Measurements from ENCODE around the gene ADAM23. TPM values are rescaled to one million over a fixed set of nuclear protein-coding genes. Genes with fewer than 3 reads are reported as not detected.

Gene ADAM23
- total RNA-seq, 4 donors from 2014 or later: 0.24 to 1.8 (median 0.52) TPM

DNA sequence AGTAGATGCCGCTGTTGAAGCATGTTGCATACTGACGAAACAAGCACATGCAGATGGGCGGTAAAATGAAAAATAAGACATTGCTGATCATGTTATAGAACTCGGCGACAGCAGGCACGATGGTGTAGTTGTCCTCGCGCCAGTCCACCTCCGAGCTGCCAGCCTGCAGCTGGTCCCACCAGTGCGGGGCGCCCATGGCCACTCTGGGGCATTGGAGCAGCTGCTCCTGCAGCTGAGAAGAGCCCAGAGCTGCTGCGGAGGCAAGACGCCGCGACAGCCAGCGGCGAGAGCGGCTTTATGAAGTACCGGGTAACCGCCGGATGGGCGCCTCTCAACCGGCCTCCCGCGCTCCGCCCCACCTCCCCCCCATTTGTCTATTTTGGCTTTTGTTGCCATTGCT is 32.6 kb upstream of the ADAM23 start:
- no peak overlapping the region for H3K4me3 ChIP-seq
- TF ChIP-seq, protein P1, sequence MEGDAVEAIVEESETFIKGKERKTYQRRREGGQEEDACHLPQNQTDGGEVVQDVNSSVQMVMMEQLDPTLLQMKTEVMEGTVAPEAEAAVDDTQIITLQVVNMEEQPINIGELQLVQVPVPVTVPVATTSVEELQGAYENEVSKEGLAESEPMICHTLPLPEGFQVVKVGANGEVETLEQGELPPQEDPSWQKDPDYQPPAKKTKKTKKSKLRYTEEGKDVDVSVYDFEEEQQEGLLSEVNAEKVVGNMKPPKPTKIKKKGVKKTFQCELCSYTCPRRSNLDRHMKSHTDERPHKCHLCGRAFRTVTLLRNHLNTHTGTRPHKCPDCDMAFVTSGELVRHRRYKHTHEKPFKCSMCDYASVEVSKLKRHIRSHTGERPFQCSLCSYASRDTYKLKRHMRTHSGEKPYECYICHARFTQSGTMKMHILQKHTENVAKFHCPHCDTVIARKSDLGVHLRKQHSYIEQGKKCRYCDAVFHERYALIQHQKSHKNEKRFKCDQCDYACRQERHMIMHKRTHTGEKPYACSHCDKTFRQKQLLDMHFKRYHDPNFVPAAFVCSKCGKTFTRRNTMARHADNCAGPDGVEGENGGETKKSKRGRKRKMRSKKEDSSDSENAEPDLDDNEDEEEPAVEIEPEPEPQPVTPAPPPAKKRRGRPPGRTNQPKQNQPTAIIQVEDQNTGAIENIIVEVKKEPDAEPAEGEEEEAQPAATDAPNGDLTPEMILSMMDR (IDR thresholded peaks at IDR 0.05): no peak
- no peak for TF ChIP-seq EP300 (IDR thresholded peaks at IDR 0.05)
- no peak for TF ChIP-seq POLR2A (IDR thresholded peaks at IDR 0.05)
- no peak for TF ChIP-seq POLR2AphosphoS5 (IDR thresholded peaks at IDR 0.05)

DNA sequence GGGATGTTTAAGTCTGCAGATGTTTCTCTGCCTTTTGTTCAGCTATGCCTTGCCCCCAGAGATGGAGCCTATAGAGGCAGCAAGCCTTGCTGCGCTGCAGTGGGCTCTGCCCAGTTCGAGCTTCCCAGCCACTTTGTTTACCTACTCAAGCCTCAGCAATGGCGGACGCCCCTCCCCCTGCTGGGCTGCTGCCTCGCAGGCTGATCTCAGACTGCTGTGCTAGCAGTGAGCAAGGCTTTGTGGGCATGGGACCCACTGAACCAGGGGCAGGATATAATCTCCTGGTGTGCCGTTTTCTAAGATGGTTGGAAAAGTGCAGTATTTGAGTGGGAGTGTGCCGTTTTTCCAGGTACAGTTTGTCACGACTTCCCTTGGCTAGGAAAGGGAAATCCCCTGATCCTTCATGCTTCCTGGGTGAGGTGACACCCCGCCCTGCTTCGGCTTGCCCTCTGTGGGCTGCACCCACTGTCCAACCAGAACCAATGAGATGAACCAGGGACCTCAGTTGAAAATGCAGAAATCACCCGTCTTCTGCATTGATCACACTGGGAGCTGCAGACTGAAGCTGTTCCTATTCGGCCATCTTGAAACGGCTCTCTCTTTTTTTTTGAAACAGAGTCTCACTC is 27.6 kb upstream of the ADAM23 start:
- H3K27me3 ChIP-seq: no peaks in the 10 kb centered on the region
- no peak overlapping the region for H3K4me3 ChIP-seq
- DNase-seq (ENCODE audit: low spot score in 2 of 2): no peak
- 87% methylated on average over 12 of the region's 13 CpGs for WGBS
- no peak overlapping the region for H3K27ac ChIP-seq
- H3K9me3 ChIP-seq: no peaks in the 10 kb centered on the region
- no peaks in the 10 kb centered on the region for H3K36me3 ChIP-seq
- no peak for TF ChIP-seq EP300 (IDR thresholded peaks at IDR 0.05)
- TF ChIP-seq POLR2A (IDR thresholded peaks at IDR 0.05): no peak
- no peak for TF ChIP-seq POLR2AphosphoS5 (IDR thresholded peaks at IDR 0.05)
- TF ChIP-seq, protein P1 (IDR thresholded peaks at IDR 0.05): no peak
- H3K4me1 ChIP-seq: no peaks in the 10 kb centered on the region

More for the DNA sequence above, 32.6 kb upstream of the ADAM23 start:
- Histone ChIP-seq H3K9me3 (no peaks in the 10 kb centered on the region), H3K27ac (no peak overlapping the region), H3K4me1 (no peaks in the 10 kb centered on the region), H3K27me3 (no peaks in the 10 kb centered on the region), H3K36me3 (no peaks in the 10 kb centered on the region)
- WGBS: 90% methylated on average over 26 of the region's 26 CpGs
- no peak for DNase-seq (ENCODE audit: low spot score in 2 of 2)

DNA sequence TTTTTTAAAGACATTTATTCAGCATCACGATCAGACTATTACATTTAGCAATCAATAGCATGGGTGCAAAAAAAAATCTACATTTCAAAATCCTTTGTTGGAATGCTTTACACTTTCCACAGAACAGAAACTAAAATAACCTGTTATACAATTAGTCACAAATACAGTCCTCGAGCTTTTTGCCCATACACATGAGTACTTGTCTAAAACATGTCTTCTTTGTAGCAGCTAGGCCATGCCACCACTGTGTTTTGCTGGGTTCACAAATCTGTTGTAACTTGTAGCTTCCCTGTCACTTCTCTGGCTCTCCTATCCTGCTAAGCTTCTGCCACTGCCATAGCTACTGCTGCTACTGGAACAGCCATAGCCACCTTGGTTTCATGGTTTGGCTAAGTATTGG is 24.4 kb upstream of the ADAM23 start:
- Histone ChIP-seq H3K4me3 (no peak overlapping the region), H3K9me3 (no peaks in the 10 kb centered on the region), H3K27ac (no peak overlapping the region), H3K27me3 (no peaks in the 10 kb centered on the region), H3K36me3 (no peaks in the 10 kb centered on the region), H3K4me1 (no peaks in the 10 kb centered on the region)
- 58% methylated on average over 2 of the region's 2 CpGs for WGBS
- DNase-seq (ENCODE audit: low spot score in 2 of 2): no peak
- TF ChIP-seq POLR2AphosphoS5 (IDR thresholded peaks at IDR 0.05) (no peak), EP300 (IDR thresholded peaks at IDR 0.05) (no peak), POLR2A (IDR thresholded peaks at IDR 0.05) (no peak)
- TF ChIP-seq, protein P1 (IDR thresholded peaks at IDR 0.05): no peak

DNA sequence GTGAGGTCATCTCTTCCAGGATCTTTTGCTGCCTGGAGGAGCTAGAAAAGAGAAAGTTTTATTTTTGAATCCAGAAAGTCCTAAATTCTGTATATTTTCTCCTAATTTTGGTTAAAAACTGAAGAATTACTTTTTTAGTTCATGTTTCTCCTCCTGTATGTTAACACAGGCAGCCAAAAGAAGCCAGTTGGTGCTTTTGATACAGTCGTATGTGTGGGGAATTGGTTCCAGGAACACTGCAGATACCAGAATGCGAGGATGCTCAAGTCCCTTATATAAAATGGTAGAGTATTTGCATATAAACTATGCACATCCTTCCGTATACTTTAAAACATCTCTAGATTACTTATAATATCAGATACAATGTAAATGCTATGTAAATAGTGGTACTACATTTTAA is 22.6 kb upstream of the ADAM23 start:
- H3K36me3 ChIP-seq: no peaks in the 10 kb centered on the region
- H3K27ac ChIP-seq: no peak overlapping the region
- no peak for DNase-seq (ENCODE audit: low spot score in 2 of 2)
- WGBS: 87% methylated on average over 3 of the region's 3 CpGs
- H3K4me3 ChIP-seq: no peak overlapping the region
- no peaks in the 10 kb centered on the region for H3K4me1 ChIP-seq
- TF ChIP-seq, protein P1 (IDR thresholded peaks at IDR 0.05): no peak
- no peak for TF ChIP-seq EP300 (IDR thresholded peaks at IDR 0.05)
- TF ChIP-seq POLR2AphosphoS5 (IDR thresholded peaks at IDR 0.05): no peak
- TF ChIP-seq POLR2A (IDR thresholded peaks at IDR 0.05): no peak
- H3K9me3 ChIP-seq: no peaks in the 10 kb centered on the region
- no peaks in the 10 kb centered on the region for H3K27me3 ChIP-seq

DNA sequence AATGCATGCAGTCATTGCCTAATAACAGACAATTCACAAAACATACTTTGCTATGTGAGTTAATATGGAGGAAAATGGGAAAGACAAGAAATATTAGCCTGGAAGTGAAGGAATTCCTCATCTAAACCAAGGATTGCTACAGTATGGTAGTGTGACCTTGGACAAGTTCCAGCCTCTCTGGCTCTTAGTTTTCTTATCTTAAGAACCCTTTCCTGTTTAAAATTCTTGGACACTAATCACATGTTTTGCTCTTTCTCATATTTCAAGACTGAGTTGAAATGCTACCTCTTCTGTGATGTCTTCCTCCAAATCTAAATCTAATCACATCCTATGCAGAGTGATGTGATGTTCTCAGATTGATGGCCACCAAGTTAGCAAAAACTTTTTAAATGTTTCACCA is 20.8 kb upstream of the ADAM23 start:
- no peak overlapping the region for H3K4me3 ChIP-seq
- no peaks in the 10 kb centered on the region for H3K4me1 ChIP-seq
- no peaks in the 10 kb centered on the region for H3K27me3 ChIP-seq
- TF ChIP-seq POLR2AphosphoS5 (IDR thresholded peaks at IDR 0.05) (no peak), EP300 (IDR thresholded peaks at IDR 0.05) (no peak), POLR2A (IDR thresholded peaks at IDR 0.05) (no peak)
- TF ChIP-seq, protein P1 (IDR thresholded peaks at IDR 0.05): no peak
- DNase-seq (ENCODE audit: low spot score in 2 of 2): no peak
- no peak overlapping the region for H3K27ac ChIP-seq
- no peaks in the 10 kb centered on the region for H3K9me3 ChIP-seq
- H3K36me3 ChIP-seq: no peaks in the 10 kb centered on the region
